GM20431 (cell line): ENCODE measurements around the gene TOP3B.

ENCODE experiments used
- in situ Hi-C: fragments of 300-500 bp; cut with MseI, MboI; formaldehyde crosslinking; loops from one replicate; pipeline ENCODE4 v1.15.0; 2020; ENCODE audit warnings: low sequenced_read_pairs; ENCODE audit not compliant: unreplicated experiment

The TOP3B gene

DNA sequence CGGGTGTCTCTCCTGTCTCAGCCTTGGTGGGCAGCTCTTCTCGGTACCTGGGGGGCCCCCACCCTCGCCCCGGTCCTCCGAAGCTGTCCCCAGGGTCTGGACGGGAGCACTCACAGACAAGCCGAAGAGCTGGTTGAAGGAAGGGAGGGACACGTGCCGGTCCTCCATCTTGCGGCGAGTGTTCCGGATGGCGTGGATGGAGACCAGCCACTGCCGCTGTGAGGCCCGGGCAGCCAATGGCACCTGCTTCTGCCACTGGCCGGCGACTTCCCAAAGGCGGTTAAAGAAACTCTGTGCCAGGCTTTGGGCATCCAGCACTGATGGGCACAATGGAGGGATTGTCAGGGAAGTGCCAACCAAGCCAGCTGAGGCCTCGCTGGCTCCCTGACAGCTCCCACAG, 48.7 kb downstream of the TOP3B start:
- in situ Hi-C loops: no loop called here

DNA sequence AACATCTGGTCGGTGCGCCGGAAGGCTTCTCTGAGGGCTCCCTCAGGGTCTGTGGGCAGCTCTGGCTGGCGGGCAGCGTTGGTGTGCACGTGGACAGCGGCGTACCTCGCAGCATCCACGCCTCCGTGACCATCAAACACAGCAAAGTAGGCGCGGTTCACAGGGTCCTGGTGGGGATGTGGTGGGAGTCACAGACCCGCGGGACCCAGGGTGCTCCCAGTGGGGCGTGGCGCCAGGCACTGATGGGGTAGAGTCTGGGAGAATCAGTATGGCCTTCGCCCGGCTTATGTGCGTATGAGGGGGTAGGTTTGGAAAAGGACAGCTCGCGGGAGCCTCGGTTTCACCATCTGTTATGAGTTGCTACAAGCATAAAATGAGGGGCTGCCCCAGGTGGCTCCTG, 49.2 kb downstream of the TOP3B start:
- in situ Hi-C loops: no loop called here

- in situ Hi-C loops: no loop called here
Observed at GRCh38 chr22:21932347-21932746, 50.2 kb downstream of the TOP3B start.

GRCh38 chr22:21931056-21931455, 51.5 kb downstream of the TOP3B start:
- in situ Hi-C loops: no loop called here

DNA sequence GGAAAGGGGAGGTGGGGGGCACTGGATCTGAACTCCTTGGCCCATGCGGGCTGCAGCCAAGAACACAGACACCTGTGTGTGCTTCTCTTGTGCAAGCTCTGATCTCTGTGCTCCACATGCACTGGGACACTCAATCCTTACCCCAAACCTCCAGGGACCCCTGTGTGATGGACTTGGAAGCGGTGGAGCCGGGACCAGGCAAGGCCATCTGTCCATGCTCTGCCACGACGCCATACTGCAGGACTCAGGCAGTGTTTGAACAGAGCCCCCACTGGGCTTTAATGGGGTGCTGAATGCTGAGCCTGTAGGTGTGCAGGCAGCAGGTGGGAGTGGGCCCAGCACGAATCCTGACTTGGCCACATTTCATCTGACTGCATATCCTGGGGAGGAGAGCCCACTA, 53.3 kb downstream of the TOP3B start:
- in situ Hi-C loops: no loop called here

- in situ Hi-C loops: no loop called here
Observed at GRCh38 chr22:21928048-21928447, 54.5 kb downstream of the TOP3B start.

DNA sequence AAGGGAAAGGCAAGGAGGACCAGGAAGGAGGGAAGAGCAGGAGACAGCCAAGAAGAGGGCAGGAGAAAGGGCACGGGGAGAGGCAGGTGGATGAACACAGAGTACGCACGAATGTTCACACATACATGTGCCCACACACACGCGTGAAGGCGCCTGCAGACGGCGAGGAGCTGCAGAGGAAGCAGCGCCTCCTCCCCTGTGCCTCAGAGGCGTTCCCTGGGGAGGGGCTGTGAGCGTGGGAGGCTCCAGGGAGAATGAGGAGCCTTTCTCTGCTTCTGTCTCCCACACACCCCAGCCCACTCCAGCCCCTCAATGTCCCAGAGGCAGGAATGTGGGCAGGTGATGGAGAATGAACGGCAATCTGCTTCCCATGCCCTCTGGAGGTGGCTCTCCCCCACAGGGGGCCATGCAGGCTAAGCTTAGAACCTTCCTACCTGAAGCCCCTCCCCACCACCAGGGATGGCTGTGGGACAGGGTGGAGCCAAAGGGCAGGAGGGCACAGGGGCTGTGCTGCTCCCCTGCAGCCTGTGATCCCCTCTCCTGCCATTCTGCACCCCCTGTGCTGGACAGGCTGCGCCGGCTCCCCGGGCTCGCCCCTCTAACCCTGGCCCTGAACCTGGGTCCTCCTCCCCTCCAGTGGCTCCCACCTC, 55.3 kb downstream of the TOP3B start:
- in situ Hi-C loops: no loop called here

DNA sequence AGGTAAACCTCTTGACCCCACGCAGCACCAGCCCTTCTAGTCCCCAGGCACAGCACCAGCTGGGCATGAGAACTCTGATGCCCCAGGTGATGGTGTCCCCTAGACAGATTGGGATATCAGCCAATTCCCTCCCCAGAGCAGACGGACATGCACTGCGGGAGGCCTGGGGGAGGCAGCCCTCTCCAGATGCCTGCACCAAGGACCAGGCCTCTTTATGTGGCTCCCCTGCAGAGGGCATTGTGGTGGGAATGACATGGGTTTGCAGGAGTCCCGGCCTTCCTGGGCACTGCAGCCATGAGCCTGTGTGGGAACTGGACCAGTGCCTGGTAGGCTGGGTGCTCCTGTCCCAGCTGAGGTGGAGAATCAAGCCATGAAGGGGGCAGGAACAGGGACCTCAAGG, 55.9 kb downstream of the TOP3B start:
- in situ Hi-C loops: no loop called here

- in situ Hi-C loops: no loop called here
Observed at GRCh38 chr22:21923163-21923561, 59.4 kb downstream of the TOP3B start.

DNA sequence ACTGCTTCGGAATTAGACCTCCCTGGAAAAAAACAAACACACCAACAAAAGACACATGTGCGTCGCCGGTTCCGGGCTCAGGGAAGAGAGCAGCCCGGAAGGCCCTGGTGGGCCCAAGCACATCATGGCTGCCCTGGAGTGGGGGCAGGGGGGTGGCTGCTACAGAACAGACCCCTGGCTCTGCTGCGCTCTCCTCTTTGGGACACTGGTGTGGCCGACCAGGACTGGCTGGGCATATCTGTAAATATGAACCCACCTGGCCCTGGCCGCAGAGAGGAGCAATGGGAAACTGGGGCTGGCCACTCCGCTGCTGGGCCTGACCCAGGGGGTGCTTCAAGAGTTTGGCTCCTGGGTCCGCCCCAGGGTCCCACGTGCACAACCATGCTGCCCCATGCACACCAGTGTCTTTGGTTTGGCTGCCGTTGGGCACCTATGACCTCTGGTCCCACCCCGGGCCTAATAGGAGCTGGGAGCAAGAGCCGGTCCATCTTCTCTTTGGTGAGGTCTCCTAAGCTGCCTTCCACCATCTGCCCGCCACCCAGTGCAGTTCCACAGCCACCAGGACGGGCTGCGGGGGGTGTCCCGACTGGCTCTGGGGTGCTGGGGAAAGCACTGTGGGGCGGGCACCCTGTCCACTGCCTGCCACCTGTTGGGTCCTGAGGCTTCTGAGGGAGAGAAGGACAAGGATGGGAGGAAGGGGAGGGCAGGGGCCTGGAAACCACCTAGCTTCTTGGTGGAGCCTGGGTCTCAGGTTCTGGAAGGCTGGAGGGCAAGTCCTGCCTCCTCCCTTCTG, 60.0 kb downstream of the TOP3B start:
- in situ Hi-C loops: no loop called here

DNA sequence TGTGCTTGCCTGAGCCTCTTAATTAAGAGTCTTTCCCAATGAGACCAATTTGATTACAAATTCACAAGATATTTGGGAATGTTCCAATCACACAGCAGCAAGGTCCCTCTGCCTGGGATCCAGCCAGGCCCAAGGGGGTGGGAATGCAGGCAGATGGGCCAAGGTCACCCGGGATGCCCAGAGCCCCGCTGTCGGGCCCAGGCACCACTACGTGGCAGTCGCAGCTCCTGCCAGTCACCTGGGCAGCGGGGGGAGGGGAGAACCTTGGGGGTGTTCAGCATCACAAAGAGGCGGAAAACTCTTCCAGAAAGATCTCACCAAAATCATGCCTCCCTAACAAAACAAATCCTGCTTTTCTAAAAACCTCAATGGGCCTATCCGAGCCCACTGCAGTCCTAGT, 60.9 kb downstream of the TOP3B start:
- in situ Hi-C loops: no loop called here

GRCh38 chr22:21921184-21921721, 61.3 kb downstream of the TOP3B start:
- in situ Hi-C loops: no loop called here

- in situ Hi-C loops: no loop called here
Observed at GRCh38 chr22:21920341-21921183, 62.0 kb downstream of the TOP3B start.

DNA sequence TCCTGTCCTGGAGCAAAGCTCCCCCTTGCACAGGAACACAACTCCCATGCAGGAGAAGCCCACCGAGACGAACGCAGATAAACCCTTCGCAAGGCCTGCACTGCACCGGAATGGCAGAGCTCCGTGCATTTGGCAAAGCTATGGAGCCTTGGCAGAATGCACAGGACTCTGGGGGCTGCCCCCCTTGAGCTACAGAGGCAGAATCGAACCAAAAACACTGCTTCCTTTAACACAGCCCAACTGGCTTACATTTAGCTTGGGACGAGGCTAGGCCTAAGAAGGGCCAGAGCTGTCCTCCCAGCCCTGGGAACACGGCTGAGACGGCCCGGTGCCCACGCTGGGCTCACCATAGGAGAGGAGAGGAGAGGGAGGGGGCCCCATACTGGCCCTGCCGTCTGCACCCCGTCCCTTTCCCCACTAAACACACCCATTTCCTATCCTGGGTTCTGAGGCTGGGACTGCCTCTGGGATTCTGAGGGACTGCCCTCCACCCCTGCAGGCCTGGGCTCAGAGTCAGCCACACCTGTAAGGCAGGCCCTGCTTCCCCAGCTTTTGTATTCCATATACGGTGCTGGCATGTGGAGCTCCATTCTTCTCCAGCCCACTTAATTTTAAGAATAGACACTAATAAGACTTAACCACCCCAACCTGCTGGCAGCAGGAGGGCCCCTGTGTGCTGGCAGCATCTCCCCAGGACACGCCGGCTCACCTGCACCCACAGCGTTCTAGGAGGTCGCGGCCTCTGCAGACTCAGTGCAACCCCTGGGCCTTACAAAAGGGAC, 62.9 kb downstream of the TOP3B start:
- in situ Hi-C loops: no loop called here

- in situ Hi-C loops: no loop called here
Observed at GRCh38 chr22:21918466-21919185, 64.0 kb downstream of the TOP3B start.

- in situ Hi-C loops: no loop called here
Observed at GRCh38 chr22:21917959-21918261, 64.7 kb downstream of the TOP3B start.

GRCh38 chr22:21917181-21917958, 65.2 kb downstream of the TOP3B start:
- in situ Hi-C loops: no loop called here

- in situ Hi-C loops: no loop called here
Observed at GRCh38 chr22:21916309-21916918, 66.2 kb downstream of the TOP3B start.
